Fibroblast of peridontal ligament (primary cell): ENCODE measurements around the gene HOXB9.

ENCODE experiments used
- DNase-seq: peaks from one replicate; pipeline ENCODE4 v3.0.0-alpha.2; 2010; ENCODE audit errors: extremely low read depth

Gene HOXB9

DNA sequence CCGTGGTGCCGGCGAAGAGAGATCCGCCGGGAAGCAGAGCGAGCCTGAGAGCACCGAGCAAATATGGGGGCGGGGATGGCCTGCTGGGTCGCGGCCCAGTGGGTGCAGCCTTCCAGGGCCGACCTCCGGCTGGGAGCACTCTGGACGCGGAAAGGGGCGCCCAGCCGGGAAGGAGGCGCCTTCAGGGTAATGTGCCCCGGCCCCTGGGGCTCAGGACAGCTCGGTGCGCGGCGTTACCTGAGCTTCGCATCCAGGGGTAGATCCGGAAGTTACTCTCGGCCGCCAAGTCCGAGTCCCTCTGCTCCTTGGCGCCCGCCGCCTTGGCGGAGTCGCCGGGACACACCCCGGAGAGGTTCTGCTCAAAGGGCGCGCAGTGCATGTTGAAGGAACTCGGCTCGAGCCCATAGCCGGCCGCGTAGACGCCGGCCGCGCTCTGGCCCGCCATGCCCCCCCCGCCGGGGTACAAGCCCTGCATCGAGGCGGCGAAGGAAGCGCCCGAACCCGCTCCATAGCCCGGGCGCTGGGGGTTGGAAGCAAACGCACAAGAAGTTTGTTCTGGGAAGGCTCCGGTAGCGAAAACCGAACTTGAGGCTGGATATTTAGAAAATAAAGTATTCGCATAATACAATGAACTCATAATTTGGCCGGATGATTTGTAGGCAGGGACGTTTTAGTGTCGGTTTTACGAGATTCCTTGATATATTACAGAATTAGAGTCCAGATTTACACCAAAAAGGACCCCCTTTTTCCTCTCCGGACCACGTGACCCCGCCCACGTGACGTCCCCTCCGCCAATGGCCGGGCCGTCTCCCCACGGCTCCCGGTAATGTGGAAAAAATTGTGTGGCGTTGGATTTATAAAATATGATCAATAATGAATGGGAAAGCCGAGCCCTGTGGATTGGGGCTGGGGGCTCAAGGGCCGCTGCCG, 15.6 kb downstream of the HOXB9 start, which contains the start of gene HOXB7:
Gene HOXB7 (minus strand): TSS at position 736 of the 930 bp plus-strand sequence. CDS start 99 bp downstream, at position 637.
- no peak for DNase-seq

DNA sequence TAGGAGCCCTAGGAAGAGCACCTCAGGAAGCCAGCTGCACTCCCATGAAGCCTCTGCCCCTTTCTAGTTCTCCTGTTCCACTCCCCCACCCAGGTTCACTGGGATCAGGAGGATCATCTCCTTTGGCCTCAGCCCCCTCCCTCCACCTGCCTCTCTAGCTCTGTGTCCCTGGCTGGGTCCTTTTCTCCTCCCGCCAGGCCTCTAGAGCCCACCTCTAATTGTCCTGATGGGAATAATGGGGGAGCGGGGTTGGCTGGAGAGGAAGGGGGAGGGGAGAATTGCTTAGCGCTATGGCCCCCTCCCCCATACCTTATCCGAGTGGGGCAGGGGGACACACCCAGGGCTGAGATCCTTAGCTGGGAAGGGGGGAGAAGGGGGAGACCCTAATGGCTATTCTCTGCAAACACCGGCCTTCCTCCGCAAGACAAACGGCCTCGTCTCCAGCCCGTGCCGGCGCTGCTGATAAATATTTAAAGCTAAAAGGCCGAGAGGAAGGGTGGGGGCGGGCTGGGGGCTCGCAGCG, 16.3 kb downstream of the HOXB9 start:
- DNase-seq, result no peak

DNA sequence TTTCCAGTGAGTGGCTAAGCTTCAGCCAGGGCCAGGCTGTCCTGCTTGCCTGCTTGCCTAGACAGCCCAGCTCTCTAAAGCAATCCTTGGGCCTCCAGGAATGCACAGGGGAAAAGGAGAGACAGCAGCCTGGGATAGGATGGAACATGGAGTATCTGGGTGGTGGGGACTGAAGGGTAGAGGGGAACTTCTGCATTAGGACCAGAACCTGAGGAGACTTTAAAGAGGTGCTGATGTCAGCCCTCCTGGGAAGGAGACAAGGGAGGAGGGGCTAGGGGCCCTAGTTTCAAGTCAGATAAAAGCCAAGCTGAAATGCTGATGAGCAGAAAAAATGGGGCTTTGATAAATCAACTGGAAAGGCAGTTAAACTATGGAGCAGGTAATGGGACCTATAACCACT, 17.1 kb downstream of the HOXB9 start:
- DNase-seq, result no peak

DNA sequence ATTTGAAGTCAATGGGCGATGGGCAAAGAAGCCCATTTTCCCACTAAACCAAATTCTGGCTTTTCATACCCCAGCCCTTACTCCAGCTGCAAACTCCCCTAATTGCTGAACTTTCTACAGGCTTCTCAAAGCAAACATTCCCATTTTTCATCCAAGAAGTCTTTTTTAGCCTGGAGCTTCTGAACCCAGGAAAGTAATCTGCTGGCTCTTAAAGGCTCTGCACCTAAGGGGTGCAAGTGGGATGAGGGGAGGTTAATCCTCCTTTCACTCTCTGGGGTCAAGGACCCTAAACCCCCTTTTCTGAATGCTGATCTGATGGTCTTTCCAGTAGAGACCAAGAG, 17.7 kb downstream of the HOXB9 start:
- no peak for DNase-seq

DNA sequence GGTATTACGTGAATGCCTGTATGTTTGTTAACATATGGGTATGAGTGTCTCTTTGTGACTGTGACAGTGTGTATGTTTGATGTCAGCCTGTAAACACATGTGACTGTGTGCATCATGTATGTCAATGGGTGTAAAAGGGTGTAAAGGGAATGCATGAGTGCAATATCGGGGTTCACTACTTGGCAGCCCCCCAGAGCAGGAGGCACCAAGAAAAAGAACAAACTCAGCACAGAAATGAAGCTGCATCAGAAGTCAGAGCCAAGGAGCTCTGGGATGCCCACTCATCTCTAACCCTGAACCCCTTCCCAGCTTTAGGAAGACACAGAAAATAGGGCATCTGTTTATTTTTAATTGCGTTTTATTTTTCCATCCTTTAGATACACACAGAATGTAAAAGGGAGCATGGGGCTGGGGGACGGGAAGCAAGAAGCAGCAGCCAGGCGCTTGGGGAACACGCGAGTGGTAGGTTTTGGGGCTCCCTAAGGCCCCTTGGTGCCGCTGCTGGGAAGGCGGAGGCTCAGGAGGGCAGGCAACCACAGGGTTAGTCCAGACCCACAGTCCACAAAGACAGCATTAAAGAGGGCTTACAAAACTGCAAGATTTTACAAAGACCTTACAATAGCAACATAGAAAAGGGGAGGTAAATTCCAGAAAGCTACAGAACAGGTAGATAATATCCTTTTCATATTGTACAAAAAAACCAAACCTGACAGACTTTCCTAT, 19.1 kb downstream of the HOXB9 start:
- no peak for DNase-seq

DNA sequence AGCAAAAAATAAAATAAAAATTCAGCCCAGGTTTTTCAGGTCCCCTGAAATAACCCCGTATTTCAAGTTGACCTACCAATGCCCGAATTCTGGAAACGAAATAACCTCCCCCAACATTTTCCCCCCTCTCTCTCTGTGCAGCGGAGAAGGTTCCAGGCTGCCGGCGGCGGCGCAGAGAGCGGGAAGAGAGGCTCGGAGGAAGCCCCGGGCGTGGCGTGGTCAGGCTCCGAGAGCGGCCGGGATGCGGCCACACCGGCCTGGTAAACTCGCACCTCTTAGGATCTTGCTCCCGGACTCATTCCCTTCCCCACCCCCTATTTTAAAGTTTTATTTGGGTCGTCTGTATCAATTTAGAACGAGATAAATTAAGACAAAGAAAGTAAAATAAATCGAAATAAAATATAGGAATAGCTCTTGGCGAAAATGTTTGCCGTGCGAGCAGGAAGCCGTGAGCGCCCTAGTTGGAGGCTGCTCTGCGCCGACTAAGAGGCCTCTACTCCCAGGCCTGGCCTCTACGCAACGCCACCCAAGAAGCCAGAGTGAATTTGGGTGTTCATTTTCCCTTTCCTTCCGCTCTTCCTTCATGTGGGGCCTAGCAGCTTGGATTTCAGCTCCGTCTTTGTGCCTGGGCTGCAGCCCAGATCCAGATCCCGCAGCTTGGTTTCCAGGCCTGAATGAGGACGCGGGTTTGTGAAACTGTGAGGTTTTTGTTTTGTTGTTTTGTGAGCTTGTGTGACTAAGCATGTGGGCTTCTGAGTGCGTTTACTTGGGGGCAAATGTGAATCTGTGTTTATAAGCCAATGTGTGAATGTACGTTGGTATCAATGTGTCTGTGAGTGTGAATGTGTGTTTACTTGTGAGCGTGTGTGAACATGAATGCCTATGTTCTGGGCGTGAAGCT, 19.9 kb downstream of the HOXB9 start:
- no peak for DNase-seq

DNA sequence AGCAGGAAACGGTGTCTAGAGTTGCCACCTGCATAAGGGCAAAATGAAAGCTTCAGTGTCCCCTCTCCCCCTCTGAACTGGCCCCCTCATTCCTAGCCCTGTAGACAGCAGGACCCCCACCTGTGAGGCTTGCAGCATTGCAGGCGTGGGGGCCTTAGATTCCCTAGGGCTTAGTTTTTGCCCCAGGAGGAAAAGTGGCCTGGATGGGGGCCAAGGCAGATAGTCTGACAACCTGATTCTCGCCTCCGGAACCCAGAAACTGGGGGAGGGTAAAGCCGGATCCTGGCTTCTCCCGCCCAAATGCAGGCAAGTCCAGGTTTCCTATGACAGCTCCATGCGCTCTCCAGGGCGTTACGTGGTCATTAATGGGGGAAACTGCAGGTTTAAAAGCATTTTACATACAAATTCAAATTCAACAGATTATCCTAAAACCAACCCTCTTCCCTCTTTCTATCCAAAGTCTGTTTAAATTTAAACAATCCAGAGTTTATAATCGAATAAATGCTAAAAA, 20.7 kb downstream of the HOXB9 start:
- no peak for DNase-seq

DNA sequence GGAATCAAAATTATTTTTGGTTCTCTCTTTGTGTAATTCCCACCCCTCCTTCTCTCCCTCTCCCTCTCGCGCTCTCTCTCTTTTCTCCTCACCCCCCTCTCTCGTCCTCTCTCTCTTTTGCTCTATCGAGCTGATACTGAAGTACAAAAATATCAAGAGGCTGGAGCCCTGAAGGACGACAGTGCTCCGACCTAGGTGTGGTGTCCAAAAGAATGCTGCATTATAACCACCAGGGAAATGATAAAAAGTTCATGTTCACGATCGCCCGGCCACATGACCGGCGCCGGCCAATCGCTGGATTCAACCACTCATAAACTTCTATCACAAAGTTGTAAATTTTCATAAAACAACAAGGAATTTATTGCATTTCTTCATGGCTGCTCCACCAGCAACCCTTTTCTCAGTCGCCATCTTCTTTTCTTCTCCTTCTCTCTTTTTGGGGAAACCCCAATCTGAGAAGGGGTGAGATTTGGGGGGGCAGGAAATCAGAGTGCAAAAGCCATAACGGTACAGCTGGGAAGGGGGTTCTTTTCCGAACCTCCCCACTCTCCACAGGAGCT, 21.3 kb downstream of the HOXB9 start, which contains the start of gene HOXB6:
Gene HOXB6 (minus strand): TSS at position 217 of the 560 bp plus-strand sequence. CDS start 6,836 bp downstream, outside the sequence.
- DNase-seq, result no peak

DNA sequence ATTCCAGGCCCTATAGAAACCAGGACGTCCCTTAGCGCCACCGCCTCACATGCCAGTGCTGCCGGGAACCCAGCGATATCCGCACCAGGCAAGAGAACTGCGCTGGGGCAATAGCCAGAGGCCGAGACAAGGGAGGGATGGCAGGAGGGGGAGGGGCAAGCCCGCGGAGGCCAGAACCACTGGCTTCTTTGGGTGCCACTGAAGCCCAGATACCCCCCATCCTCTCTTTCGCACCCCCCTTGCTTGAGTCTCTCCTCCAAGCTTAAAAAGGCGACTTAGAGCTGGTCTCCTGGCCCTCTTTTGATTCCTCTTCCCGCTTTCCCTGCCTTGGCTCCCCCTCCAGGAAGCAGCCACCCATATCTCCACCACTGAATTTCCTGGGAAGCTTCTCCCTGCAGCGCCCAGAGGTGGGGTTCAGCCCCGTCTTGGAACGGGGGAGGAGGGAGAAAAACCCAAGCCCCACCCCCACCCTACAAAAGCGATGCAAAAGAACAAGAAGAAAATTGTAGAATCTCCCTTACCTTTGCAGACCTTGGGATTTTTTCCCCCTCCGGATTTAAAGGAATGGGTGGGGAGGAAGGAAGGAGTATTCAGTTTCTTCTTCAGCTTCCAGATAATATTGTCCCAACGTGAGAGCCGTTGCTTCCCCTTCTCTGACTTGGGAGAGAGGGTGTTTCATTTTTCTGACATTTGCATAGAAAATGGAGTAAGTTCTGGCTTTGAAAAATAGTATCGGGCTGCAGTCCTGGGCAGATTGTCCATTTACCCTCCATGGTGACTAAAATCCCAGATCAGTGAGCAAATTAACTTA, 22.0 kb downstream of the HOXB9 start:
- no peak for DNase-seq

DNA sequence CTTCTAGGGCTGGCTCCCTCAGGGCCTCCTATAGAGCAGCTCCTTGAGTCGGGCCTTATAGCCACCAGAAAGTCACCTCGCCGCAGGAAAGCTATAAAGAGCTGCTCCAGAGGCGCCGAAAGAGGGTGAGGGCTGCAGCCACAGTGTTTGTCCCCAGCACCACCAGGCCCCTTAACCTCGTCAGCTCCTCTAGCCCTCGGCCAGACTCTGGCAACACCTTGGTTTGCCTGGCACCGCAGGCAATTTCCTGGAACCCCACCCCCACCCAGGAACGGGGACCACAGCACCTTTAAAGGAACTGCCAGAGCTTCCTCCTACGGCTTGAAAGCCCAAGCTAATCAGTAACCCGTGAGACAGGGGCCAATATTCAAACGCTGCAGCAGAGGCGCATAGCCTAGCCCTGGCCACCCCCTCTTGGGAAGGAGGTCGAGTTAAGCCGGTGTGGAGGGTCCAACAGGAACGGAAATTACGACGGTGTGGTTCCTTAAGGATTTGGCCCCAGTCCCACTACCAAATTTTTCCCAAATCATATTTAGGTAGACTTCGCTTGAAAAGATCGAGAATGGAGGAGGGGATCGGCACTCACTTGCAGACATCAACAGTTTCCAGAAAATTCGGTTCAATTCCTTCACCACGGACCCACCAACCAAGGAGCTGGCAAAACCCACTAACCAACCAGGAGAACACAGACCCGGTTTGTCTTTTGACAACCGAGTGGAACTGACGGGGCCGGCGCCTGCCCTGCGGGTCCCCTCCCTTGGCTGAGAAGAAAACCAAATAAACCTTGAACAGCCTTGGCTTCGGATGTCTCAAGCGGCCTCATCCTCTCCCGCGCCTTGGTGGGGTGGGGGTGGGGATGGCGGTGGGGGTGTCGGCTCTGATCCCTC, 24.4 kb downstream of the HOXB9 start:
- DNase-seq, result no peak

DNA sequence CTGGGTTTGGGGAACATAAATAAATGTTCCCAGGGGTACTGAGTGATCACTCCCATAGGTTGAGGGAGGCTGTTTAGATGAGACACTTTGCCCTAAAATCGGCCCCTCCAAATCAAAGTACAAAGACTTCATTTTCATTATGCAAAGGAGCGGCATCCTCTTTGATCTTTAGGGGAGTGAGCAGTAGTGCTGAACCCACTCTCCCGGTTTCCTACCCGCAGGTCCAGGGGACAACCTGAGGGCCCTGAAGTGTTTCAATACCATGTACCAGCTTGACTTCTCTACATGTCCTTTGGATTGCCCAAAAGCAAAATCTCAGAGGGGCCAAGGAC, 25.0 kb downstream of the HOXB9 start:
- DNase-seq, result no peak

DNA sequence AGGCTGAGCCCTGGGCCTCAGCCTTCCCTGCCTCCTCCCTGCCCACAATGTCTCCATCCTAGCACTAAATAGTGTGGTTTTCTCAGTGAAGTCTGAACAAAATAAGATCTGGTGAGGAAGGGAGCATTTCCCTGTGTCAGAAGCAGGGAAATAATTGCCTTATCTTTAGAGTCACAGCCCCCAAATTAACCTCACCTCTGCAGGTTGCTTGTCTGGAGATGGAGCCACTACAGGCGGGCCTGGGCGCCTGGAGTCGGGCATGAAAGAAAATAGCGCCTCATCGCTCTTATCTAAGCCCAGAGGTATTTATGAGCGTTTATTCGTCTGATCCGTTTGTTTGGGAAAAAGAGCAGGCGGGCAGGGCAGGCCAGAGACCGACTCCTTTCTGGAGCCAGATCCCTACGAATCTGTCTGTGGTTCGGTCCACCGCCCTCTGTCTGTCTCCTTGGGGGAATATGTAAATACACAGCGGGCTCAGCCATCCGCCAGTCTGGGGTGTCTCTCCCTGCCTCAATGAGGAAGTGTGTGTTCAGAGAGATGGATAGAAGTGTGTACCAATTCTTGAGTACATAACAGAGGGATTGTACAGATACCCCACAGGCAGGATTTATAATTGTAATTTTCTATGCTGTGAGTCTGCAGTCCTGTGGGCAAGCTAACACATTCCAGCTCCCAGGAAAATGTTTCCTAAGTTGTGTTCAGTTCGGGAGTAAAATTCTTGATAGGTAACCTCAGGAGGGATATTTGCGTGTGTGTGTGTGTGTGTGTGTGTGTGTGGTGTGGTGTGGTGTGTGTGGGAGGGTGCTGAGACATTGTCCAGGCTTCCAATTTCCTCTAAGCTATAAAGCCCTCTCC, 25.7 kb downstream of the HOXB9 start:
- no peak for DNase-seq

DNA sequence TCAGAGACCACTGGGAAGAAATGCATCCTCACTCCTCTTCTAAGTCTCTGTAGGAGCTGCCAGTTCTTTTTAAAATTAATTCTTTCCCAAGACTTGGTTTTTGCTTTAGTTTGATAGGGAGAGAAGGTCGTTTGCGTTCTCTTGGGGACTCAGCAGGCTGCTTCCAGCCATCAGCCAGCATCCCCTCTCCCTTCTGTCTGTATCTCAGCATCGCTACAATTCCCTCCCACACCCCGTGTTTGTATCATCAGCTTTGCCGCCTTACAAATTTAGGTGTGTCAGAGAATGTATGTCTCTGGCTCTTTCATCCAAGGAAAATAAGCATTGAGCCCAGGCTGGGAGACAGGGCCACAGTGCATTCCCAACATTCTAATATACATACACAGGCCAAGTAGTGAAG, 26.8 kb downstream of the HOXB9 start:
- no peak for DNase-seq

DNA sequence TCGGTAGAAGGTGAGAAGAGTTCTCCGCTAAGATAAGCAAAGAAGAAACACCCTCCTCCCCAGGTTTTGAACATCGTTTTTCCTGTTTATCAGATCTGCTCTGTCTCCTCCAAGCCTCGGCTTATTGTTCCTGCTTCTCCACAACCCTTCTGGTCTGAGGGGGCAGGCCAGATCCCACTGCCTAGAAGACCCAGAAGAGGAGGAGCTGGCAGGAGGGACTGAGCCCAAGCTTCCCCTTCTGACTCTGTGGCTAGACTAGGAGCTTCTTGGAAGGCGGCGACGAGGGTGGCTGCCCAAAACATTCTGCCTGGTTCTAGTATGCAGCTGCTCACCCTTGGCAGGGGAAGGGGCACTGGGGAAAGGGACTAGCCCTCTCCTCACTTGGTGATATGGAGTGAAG, 27.4 kb downstream of the HOXB9 start:
- no peak for DNase-seq

DNA sequence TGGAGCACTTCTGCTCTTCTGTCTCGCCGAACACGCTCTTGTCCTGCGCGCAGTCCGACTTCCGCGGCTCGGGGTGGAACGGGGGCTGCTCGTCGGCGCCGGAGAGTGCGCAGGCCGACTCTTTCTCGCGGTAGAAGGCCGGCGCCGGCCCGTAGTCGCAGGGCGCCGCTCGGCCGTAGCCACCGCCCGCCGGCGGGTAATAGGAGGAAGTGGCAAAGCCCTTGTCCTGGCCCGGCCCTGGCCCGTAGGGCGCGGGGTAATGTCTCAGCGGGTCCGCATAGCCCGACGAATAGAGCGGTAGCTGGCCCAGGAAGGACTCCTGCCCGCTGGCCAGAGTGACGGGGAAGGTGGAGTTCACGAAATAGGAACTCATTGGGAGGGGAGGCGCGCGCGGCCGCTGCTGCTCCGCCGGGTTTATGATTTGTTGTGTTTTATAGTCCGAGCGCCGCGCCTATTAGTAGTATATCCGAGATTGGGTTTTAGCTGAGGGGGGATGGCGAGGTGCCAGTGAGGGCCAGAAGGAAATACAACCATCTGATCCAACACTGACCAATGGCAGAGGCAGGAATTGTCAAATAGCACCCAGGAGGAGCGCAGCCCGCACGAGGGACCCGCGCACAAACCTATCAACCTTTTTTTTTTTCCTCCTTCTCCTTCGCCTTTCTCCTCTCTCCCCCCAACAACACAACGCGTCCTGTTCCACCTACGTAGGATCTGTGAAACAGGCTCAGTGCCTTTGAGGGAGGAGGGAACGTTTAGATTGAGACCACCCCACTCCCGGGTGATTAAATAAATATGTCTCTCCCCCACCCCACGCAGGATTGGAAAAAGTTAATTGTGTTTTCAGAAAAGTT, 28.2 kb downstream of the HOXB9 start:
- no peak for DNase-seq

DNA sequence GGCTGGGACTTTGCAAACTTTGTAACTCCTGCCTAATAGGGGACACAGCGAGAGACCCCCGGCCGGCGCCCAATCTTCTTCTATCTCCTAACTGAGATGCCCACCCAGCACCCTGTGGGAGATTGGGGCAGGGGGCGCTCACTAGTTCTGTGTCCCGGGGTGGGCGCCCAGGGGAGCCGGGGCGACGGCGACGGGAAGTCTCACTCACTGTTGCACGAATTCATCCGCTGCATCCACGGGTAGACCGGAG, 28.7 kb downstream of the HOXB9 start:
- DNase-seq, result no peak

DNA sequence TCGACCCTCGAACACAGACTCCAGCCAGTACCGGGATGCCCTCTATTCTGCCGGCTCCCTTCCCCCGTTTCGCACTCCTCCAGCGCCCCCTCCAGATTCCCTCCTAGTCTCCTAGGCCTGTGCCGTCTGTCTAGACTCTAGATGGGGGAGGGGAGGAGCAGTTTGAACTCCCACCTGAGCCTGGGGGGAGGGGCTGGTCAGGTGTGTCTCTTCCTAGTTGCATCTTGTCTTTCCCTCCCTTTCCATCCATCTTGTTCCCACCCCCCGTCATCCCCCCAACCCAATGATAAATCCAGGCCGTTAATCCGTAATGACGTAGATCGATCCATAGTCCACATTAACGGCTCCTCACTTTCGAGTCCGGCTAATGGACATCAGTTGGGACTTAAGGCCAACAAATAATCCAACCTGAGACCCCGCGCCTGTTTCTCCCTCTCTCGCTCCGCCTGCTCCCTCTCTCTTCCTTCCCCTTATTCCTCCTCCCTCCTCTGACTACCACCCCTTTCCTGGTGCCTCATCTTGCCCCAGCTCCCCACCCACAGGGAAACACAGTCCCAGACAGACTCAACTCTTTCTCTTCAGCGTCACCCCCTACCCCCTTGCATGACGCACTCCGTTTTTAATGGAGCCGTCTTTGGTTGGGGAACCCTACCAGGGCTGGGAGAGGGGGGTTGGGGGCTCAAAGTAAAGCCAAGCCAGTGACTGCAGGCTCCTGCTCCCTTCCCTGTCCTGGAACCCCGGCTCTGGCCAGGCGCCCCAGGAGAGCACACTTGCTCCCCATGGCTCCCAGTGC, 29.2 kb downstream of the HOXB9 start:
- DNase-seq, result no peak
